GM21619 (cell line): ENCODE results near the gene PVALEF.

Experiments used
- ATAC-seq: cut with Tn5 transposase; IDR thresholded peaks from one replicate; pipeline ENCODE4 v1.9.1; 2021; ENCODE audit not compliant: unreplicated experiment

Gene PVALEF

DNA sequence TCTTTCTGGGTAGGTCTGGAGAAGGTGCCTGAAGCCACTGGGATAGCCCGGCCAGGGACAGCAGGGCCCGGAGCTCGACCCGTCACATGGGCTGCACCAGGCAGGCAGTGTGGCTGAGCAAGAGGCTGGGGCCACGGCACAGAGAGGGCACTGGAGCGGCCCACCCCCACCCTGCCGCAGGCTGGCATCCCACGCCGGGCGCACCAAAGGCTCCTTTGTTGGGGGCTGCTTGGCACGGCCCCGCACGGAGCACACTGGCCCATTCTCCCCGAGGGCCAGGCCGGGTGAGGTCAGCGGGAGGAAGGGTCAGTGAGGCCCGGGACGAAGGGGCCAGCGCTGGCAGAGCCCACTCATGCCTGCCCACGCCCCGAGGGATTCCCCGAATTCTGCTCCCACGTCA lies 36.5 kb upstream of the PVALEF start:
- no peak for ATAC-seq

DNA sequence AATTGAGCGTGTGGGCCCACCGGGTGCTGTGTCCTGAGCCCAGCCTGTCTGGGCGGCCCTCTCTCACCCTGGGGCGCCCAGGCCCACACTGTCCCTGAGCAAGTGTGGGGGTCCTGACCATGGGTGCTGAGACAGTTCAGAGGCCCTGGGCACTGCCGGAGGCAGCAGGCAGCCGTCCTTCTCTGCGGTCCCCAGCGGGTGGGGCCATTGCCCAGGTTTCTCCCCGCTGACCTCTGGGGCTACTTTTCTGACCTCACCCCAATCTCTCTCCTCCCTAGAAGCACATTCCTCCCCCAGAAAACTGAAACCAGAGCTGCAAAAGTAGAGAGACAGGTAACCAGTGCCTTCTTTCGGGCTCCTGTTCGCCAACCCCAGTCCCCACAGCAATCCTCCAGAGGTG lies 36.0 kb upstream of the PVALEF start:
- no peak for ATAC-seq

DNA sequence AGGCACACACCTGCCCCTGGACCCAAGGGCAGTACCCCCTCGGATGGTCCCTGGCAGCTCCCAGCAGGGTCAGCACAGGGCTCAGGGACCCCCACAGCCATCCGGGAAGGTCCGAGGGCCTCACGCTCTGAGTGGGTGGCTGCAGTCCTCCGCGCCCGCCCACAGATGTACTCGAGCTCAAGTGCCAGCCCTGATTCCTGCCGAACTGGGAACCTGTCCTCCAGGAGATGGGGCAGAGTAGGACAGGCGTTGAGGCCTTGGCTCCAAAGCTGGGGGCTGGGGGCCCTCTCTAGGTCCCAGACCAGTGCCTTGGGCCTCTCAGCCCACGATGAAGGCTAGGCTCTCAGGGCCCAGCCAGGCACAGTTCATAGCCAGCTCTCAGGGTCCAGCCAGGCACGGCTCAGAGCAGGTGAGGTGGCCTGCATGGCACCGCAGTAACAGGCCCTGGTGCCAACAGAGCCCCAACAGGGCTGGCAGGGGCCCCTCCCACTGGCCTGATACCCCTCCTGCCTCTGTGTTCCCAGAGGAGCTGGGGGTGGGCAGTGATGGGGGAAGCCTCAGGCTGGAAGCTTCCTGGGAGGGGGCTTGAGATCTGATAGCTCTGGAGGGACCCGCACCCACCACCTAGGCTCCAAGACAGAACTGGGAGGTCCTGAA lies 35.5 kb upstream of the PVALEF start:
- ATAC-seq, result no peak

DNA sequence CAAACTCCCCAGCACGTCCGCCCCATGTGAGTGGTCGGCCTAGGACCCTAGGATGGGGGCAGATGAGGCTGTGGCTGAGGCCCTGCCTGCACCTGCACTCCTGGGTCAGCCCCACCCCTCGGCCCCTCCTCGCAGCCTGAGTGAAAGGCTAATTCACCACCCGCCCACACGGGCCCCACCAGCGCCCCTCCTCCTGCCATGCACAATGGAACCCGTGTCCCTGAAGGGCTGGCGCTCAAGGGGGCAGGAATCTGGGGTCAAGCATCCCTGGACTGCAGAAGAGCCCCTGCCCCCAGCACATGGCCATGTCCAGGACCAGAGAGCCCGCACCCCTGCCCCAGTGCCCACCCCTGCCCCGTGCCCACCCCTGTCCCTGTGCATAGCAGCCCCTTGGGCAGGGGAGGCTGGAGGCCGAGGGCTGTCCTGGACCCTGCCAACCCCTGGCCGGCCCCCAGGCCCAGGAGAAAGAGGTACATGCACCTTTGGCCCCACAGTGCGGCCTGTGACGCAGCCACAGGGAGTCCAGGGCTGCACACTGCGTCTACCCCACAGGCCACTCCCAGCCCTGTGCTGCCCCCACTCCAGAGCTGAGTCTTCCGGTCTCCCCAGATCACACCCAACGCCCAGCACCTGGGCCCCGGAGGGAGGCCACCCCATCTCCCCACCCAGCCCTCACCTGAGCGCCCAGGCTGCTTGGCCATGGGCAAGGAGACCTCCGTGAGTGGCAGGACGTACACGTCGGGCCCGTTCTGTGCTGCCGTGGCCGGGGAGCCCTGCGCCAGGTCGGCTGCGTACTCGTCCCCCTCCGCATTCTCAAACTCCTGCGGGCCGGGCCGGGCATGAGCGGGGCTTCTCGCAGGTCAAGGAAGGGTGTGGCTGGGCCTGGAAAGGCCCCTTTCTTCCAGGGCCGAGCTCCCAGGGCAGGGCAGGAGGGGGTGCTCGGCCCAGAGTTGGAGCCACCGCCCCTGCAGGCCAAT lies 34.6 kb upstream of the PVALEF start:
- ATAC-seq, result no peak

DNA sequence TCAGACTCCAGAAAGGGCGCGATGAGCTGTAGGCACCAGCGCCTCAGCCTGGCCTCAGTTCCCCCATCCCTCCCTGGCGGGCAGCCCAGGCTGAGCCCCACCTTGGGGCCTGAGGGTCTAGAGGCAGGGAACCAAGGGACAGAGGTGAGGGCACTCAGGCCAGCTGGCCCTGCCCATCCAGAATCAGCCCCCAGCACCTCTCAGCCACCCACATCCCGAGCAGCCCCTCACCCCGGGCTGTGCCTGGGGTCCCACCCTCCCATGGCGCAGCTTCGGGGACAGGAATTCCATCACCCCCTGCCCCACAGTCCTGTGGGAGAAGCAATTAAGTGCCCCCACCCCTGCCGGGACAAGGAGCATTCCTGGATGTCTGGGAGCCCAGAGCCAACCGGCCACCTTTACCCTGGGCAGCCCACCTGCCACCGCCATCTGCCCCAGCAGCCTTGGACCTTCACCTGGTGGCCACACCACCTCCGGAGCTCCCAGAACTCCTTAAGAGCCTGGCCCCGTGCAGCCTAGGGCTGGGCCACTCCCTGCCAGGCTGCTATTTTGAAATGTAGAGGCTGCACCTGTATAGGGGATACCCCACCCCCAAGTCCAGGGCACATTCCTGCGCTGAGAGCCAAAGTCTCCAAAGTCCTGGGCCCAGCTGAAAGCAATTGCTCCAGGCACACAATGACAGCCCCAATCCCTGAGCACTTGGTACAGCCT lies 33.7 kb upstream of the PVALEF start:
- ATAC-seq, result no peak

DNA sequence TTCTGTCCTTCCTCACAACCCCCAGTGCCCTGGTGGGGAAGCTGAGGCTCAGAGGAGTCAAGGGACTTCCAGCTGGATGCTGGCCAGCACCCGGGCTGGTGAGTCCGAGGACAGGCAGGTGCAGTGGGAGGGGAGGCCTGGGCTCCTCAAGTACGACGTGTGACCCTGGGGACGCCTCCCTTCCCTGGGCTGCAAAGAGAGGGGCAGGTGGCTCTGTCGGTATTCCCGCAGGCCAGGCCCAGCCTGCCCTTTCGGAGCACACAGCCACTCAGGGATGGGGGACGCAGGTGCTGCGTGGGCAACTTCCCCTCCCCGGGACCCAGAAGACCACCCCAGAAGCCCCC lies 33.1 kb upstream of the PVALEF start:
- no peak for ATAC-seq

DNA sequence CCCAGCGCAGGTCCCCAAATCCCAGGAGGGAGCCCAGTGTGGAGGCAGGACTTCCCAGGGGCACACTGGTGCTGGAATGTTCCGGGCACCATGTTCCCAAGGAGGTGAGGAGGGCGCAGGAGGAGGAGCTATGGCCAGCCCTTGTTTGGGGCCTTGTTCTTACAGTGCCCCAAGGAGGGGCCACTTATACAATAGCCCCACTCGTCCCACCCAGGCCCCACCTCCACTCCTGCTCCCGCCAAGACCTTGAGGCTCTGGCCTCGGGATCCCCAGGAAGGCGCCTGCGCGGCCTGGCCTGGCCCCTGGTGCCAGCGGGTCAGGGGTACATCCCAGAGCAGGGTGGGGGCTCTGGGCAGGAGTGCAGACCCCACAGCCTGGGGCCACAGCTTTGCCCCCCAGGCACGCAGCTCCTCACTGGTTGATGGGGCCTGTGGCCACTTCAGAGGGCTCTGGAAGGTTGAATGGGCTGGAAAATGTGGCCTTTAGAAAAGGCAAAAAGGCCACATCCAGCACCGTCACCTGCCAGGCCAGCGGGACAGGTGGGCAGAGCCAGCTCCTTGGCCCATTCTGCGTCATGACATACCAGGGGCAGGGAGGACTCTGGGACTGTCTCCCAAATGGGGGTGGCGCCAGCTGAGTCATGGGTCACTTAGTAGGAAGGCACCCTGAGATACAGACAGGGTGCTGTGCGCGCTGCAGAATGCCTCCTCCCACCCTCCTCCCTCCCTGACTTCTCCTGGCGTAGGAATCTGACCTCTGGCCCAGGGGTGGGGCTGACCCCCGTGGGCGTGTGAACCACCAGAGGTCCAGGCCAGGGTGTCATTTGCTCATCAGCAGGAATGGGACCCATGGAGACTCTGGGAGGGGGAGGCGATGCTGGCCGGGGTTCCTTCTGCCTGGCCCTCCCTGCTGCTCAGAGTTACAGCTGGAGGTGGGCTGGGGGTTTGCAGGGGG lies 32.3 kb upstream of the PVALEF start:
- ATAC-seq, result no peak

DNA sequence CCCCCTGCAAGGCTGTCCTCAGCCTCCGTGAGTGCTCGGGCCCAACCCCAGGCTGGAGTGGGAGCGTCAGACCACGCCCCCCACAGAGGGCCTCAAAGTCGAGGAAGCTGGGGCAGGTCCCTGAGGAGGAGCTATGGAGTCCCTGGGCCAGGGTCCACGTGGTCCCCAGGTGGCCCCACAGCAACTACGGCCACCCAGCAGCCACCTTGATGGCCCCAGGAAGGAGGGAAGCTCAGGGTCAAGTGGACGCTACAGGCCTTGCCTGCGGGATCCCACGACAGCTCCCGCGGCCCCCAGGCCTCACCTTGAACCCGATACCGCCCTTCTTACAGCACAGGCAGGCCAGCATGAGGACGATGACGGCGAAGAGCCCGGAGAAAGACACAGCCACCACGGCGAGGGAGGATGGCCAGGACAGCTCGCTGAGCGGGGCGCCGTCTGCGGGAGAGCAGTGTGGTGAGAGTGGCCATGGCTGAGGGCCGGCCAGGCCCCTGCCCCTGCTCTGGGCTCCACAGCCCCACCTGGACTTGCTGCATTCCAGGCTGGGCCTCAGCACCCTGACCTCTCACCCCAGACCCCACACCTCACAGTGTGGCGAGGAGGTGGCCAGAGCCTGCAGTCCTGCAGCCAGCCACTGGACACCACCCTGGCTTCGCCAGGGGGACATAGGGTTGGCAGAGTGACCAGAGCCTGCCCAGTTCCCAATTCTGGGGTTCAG lies 31.1 kb upstream of the PVALEF start:
- no peak for ATAC-seq

DNA sequence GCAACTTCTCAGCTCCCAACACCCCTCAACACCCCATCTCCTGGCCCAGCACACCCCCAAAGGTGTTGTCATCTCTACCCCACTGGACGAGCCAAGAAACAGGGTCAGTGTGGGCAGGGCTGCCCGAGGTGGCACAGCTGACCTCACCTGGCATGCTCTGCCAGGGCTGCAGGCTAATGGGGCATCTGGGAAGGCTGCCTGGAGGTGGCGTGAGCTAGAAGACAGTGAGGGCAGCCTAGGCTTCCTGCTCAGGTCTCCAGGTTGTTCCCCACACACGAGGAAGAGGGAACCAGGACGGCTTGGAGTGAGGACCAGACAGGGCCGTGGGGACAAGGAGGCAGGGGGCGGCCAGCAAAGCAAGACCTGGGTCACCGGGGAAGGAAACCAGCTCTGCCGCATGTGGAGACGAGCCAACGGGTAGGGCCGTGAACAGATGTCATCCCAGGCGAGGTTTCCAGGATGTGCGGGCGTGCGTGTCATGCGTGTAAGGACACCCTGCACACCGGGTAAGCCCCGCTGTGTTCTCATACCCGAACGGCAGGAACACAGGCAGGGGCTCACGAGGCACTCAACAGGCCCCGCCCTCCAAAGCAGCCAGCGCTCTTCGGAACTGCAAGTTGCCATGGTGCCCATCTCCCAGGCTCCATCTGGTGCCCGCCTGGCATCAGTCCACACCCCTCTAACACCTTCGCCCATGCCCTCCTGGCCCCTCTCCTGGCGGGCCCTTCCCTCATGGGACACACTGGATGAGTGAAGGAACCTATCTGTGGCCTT lies 29.6 kb upstream of the PVALEF start:
- ATAC-seq, result no peak

DNA sequence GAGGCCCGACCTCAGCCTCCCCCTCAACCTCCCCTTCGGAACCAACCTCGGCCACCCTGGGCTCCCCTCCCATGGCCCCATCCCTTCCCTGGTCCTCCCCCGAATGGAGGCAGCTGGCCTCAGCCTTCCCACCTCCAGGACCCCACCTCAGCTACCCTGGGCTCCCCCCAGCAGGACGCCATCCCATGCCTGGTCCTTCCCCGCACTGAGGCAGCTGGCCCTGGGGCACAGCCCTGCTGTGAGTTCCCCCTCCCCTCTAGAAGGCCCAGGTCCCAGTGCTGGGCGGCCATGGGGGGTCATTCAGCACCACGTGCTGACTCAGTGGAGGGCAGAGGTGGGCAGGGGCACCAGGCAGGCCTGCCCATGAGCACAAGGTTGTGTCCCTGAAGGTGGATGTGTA lies 28.9 kb upstream of the PVALEF start:
- ATAC-seq, result no peak

DNA sequence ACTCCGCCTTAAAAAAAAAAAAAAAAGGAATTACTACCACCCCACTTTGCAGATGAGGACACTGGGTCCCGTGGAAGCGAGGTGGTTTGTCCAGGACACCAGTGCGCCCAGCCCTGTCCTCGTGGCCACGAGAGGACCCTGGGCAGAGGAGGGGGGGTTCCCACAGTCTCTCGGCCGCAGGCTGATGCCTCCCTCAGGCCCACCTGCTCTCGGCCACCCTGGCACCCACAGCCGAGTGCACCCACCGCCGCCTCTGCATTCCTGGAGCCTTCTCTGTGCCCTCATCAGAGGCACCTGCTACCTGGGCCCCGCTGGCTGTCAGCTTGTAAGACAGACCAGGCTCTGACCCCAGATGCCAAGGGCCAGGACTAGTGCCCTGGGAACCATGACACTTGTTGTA lies 28.1 kb upstream of the PVALEF start:
- no peak for ATAC-seq

DNA sequence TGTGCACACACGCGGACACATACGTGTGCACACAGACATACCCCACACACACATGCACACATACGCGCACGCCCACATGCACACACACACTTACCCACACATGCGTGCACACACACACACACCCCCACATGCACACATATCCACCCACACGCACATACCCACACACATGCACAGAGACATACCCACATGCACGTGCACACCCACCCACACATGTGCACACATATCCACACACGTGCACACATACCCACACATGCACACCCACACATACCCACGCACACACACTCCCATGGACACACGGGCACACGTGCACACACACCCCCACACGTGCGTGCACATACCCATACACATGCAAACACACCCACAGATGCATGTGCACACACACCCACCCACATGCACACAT lies 27.2 kb upstream of the PVALEF start:
- ATAC-seq, result no peak

DNA sequence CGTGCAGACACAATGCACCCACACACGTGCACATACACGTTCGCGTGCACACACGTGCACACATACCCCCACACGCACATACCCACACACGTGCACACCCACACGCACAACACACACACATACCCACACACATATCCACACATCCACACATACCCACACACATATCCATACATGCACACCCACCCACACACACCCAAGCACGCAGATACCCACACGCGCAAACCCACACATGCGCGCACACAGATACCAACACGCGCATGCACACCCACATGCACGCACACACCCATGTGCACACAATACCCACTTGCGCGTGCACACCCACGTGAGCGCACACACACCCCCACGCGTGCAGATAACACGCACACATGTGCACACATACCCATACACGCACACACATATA lies 26.8 kb upstream of the PVALEF start:
- ATAC-seq, result no peak

DNA sequence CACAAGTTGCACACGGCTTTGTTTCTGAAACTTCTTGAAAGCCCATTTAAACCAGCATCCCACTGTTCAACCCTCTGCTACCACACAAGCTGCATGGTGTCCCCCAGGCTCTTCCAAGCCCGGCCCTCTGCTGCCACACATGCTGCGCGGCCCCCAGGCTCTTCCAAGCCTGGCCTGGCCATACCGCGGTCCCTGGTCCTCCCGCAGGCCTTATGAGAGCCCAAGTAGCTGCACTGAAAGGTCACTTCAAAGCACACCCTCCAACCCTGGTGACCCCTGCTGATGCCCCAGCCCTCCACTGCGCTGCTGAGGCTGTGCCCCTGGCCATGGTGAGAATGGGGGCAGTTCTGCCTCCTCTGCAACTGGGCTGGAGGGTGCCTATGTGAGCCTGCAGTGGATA lies 25.9 kb upstream of the PVALEF start:
- ATAC-seq, result no peak

DNA sequence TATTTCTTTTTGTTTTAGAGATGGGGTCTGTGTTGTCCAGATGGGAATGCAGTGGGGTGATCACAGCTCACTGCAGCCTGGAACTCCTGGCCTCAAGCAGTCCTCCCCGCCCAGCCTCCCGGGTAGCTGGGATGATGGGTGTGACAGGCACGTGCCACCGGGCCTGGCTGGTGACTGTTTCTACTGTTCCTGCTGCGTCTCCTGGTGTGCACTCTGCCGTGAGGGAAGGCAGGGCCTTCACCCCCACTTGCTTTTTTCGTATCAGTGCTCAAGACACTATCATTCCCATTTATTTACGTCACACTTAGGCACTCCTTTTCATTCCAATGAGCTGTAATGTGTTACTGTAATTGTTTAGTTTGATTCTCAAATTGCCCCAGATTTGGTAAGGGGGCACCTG lies 25.3 kb upstream of the PVALEF start:
- no peak for ATAC-seq

DNA sequence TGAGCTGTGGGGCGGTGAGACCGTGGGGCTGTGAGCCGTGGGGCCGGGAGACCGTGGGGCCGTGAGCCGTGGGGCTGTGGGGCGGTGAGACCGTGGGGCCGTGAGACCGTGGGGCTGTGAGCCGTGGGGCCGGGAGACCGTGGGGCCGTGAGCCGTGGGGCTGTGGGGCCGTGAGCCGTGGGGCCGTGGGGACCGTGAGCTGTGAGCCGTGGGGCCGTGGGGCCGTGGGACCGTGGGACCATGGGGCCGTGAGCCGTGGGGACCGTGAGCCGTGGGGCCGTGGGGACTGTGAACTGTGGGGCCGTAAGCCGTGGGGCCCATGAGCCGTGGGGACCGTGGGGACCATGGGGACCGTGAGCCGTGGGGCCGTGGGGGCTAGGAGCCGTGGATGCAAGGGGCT lies 24.6 kb upstream of the PVALEF start:
- no peak for ATAC-seq

DNA sequence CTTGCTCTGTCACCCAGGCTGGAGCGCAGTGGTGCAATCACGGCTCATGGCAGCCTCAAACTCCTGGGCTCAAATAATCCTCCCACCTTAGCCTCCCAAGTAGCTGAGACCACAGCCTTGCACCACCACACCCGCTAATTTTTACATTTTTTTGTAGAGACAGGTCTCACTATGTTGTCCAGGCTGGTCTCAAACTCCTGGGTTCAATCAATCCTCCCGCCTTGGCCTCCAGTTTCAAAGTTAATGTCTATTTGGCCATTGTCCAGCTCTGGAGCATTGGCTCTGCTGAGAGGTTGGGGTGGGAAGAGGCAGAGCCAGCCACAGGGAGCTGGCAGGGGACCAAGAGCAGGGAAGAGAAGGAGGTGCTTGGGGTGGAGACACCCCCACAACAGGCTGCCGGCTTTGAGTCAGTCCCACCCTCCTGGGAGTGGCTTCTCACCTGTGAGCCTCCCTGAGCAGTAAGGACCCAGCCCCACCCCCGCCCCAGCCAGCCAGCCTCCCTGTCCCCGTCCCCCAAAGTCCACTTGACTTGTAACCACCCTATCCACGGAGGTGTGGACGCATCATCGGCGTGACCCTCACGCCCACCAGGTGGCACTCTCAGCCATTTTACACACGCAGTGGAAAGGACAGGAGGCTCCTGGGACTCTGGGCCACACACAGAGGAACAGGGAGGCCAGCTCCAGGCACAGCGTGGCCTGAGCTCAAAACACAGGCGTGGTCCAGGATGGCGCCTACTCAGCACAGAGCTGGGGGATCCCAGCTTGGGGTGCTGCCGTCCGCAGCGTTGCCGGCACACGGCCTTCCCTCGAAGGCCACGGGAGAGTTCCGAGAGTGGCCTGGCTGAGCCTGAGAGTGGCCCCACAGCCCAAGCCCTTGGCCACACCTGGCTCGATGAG lies 22.8 kb upstream of the PVALEF start:
- ATAC-seq, result no peak

DNA sequence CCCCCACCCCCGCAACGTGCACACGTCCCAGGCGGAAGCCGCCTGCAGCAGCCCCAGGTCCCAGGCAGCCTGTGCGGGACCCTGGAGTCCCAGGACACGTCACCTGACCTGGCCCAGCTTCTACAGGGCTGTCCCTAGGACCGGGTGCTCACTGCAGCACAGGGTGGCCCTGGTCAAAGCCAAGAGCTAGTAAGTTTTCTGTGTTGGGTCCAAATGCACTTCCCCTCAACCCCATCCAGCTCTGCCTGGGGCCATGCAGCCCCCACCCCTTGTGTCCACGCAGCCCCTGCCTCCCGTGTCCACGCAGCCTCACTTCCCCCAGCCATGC lies 22.1 kb upstream of the PVALEF start:
- no peak for ATAC-seq
